Liver (tissue), 9 donors: ENCODE results near the gene TNRC6B. TPM values are rescaled to one million over a fixed set of nuclear protein-coding genes. Genes with fewer than 3 reads are reported as not detected.

ENCODE experiments used
- DNase-seq: peaks from one replicate; pipeline ENCODE4 v3.0.0-alpha.2; 2017; ENCODE audit warnings: low spot score
- H3K27ac ChIP-seq, 2 donors: one replicate each; pipeline ENCODE4 v1.7.0; 2013; ENCODE audit warnings: inconsistent platforms in 2 of 2, low read length in 2 of 2, control low read depth in 1 of 2, low read depth in 1 of 2, mild to moderate bottlenecking in 1 of 2
- H3K27me3 ChIP-seq, 4 donors: one replicate each; pipeline versions ENCODE4 v1.6.1 to v1.7.0; 2013; ENCODE audit warnings: low read length in 3 of 4, inconsistent platforms in 1 of 4, mild to moderate bottlenecking in 1 of 4, moderate library complexity in 1 of 4; ENCODE audit not compliant: control insufficient read depth in 4 of 4, insufficient read depth in 4 of 4
- H3K36me3 ChIP-seq, 4 donors: one replicate each; pipeline versions ENCODE4 v1.6.1 to v1.7.0; 2013; ENCODE audit warnings: low read length in 3 of 4, mild to moderate bottlenecking in 3 of 4, low read depth in 1 of 4, moderate library complexity in 1 of 4; ENCODE audit not compliant: control insufficient read depth in 4 of 4, insufficient read depth in 3 of 4
- H3K4me1 ChIP-seq, 4 donors: one replicate each; pipeline versions ENCODE4 v1.6.1 to v1.7.0; 2013; ENCODE audit warnings: low read length in 3 of 4, mild to moderate bottlenecking in 3 of 4, moderate library complexity in 1 of 4; ENCODE audit not compliant: control insufficient read depth in 4 of 4, insufficient read depth in 4 of 4
- H3K4me3 ChIP-seq, 3 donors: one replicate each; pipeline versions ENCODE4 v1.6.1 to v1.7.0; 2013; ENCODE audit warnings: low read length in 3 of 3, control low read depth in 1 of 3, low read depth in 1 of 3, mild to moderate bottlenecking in 1 of 3
- H3K9ac ChIP-seq, 2 donors: one replicate each; pipeline ENCODE4 v1.7.0; 2013; ENCODE audit warnings: low read length in 2 of 2, mild to moderate bottlenecking in 2 of 2, moderate library complexity in 2 of 2, control low read depth in 1 of 2, low read depth in 1 of 2
- H3K9me3 ChIP-seq, 4 donors: one replicate each; pipeline versions ENCODE4 v1.6.1 to v1.7.0; 2013; ENCODE audit warnings: low read length in 3 of 4; ENCODE audit not compliant: control insufficient read depth in 4 of 4
- ATF3 ChIP-seq: IDR thresholded peaks from 2 replicates; pipeline ENCODE4 v1.6.1; 2016; ENCODE audit warnings: antibody characterized with exemption
- CTCF ChIP-seq: fragments of 150-350 bp; IDR thresholded peaks from 2 replicates; pipeline ENCODE4 v1.5.1; 2017; ENCODE audit warnings: improper control_type of control experiment, low read depth, low read length; ENCODE audit not compliant: missing input control
- EGR1 ChIP-seq, 2 donors: IDR thresholded peaks; 2 replicates each; pipeline ENCODE4 v1.6.1; 2016 to 2018; ENCODE audit warnings: antibody characterized with exemption in 2 of 2, low read depth in 2 of 2
- FOXA1 ChIP-seq: IDR thresholded peaks from 2 replicates; pipeline ENCODE4 v1.6.1; 2016; ENCODE audit warnings: antibody characterized with exemption
- GABPA ChIP-seq, 2 donors: IDR thresholded peaks in 1 of 2; conservative IDR thresholded peaks in 1 of 2; 2 replicates each; pipeline ENCODE4 v1.6.1; 2016; ENCODE audit warnings: antibody characterized with exemption in 2 of 2, mild to moderate bottlenecking in 1 of 2, moderate library complexity in 1 of 2
- HNF4A ChIP-seq, 2 donors: conservative IDR thresholded peaks; 2 replicates each; pipeline ENCODE4 v1.6.1; 2016; ENCODE audit warnings: antibody characterized with exemption in 2 of 2, mild to moderate bottlenecking in 2 of 2
- HNF4G ChIP-seq: IDR thresholded peaks from 2 replicates; pipeline ENCODE4 v1.6.1; 2016; ENCODE audit warnings: antibody characterized with exemption
- JUND ChIP-seq, 2 donors: IDR thresholded peaks; 2 replicates each; pipeline ENCODE4 v1.6.1; 2016; ENCODE audit warnings: antibody characterized with exemption in 2 of 2
- MAX ChIP-seq: IDR thresholded peaks from 2 replicates; pipeline ENCODE4 v1.6.1; 2016; ENCODE audit warnings: antibody characterized with exemption
- NR2F2 ChIP-seq: IDR thresholded peaks from 2 replicates; pipeline ENCODE4 v1.6.1; 2016; ENCODE audit warnings: antibody characterized with exemption
- RXRA ChIP-seq, 2 donors: IDR thresholded peaks; 2 replicates each; pipeline ENCODE4 v1.6.1; 2017 to 2018; ENCODE audit warnings: antibody characterized with exemption in 2 of 2, mild to moderate bottlenecking in 1 of 2
- TAF1 ChIP-seq: conservative IDR thresholded peaks from 2 replicates; pipeline ENCODE4 v1.6.1; 2016; ENCODE audit warnings: antibody characterized with exemption, mild to moderate bottlenecking
- YY1 ChIP-seq: IDR thresholded peaks from 2 replicates; pipeline ENCODE4 v1.6.1; 2016; ENCODE audit warnings: antibody characterized with exemption, mild to moderate bottlenecking
- ZBTB33 ChIP-seq: IDR thresholded peaks from 2 replicates; pipeline ENCODE4 v1.6.1; 2016; ENCODE audit warnings: antibody characterized with exemption
- WGBS: extraction: QIAGEN DNeasy Blood & Tissue Kit; methylation state at CpG from one replicate; pipeline ENCODE4 v1.1.7; 2013; 5-methylcytosine and 5-hydroxymethylcytosine counted together
- polyA plus RNA-seq, 2 donors: library from polyadenylated mRNA; stranded (reverse) in 1 of 2; unstranded in 1 of 2; fragments of 200-250 nt in 1 of 2; fragments of >200 nt in 1 of 2; fragmentation: Nextera tagmentation in 1 of 2; extraction: Ambion mirVana in 1 of 2; gene quantifications; one replicate each; pipeline versions ENCODE4 v1.2.1 to v1.2.3, GENCODE V29; 2013 to 2015
- total RNA-seq, 2 donors: library from RNA; depleted of rRNA; stranded (reverse); fragments of >200 nt; gene quantifications; one replicate each; pipeline ENCODE4 v1.2.3, GENCODE V29; 2014
- donor health status: healthy.
- donor health status: healthy.
- donor health status: healthy.
- donor health status: healthy.
- donor health status: healthy.

TNRC6B gene
- total and polyA plus RNA-seq, 4 donors: 4.6 to 39.1 (median 26.4) TPM

- TF ChIP-seq ATF3 (no peak), HNF4A (conservative IDR thresholded peaks at IDR 0.05) (no peak), HNF4G (no peak), EGR1 (IDR thresholded peaks at IDR 0.05; ENCODE audit: low read depth in 2 of 2) (no peak), NR2F2 (no peak), YY1 (no peak), ZBTB33 (no peak), GABPA (IDR thresholded peaks at IDR 0.05 in 1 of 2, conservative IDR thresholded peaks at IDR 0.05 in 1 of 2) (no peak), JUND (IDR thresholded peaks at IDR 0.05) (no peak), TAF1 (no peak), FOXA1 (no peak)
- Histone ChIP-seq H3K27ac (no peak overlapping the region), H3K9ac (no peak overlapping the region), H3K27me3 (no peaks in the 10 kb centered on the region), H3K36me3 (peaks cover 3 to 8% (median 3%) of the 10 kb centered on the region in 4 donors), H3K4me3 (no peak overlapping the region), H3K9me3 (no peaks in the 10 kb centered on the region), H3K4me1 (no peaks in the 10 kb centered on the region)
- 91% methylated on average over 2 of the region's 2 CpGs for WGBS
- DNase-seq: no peak
These were observed 66.2 kb downstream of the TNRC6B start for GRCh38 chr22:40243891-40244290.

GRCh38 chr22:40244586-40244985 lies 66.9 kb downstream of the TNRC6B start:
- H3K9ac ChIP-seq: no peak overlapping the region
- WGBS: 96% methylated on average over 3 of the region's 3 CpGs
- no peaks in the 10 kb centered on the region for H3K4me1 ChIP-seq
- TF ChIP-seq MAX (no peak), HNF4A (conservative IDR thresholded peaks at IDR 0.05) (no peak), CTCF (no peak), ZBTB33 (no peak), RXRA (IDR thresholded peaks at IDR 0.05) (no peak)
- DNase-seq: no peak
- H3K27me3 ChIP-seq: no peaks in the 10 kb centered on the region
- H3K4me3 ChIP-seq: no peak overlapping the region
- H3K9me3 ChIP-seq: no peaks in the 10 kb centered on the region
- H3K36me3 ChIP-seq: peaks cover 3 to 8% (median 3%) of the 10 kb centered on the region in 4 donors
- no peak overlapping the region for H3K27ac ChIP-seq
